AG08395 (cell line): ENCODE data around the gene HVCN1.
"Not testable (repeated sequence)": the region's sequence is repeated elsewhere in the genome, so short reads cannot be mapped to it uniquely, and the experiment has no call there.

Source experiments
- DNase-seq: peaks from one replicate; pipeline ENCODE4 v3.0.0; 2012; ENCODE audit warnings: mixed read lengths, low spot score

HVCN1 gene

DNA sequence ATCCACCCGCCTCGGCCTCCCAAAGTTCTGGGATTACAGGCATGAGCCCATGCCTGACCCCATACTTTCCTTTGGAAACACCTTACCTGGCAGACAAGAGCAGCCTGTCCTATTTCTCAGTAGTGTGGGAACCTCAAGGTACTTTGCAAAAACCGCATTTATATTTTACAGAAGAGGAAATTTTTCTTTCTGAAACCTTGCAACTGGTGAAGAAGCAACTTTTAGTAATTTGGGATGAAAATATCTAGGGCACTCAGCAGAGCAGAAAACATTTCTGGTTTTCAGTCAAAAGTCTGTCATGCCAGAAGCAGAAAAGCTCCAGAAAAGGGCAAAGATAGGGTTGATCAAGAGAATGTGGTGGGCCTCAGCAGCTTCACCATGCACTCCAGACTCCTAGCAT is 21.2 kb downstream of the HVCN1 start:
- DNase-seq: no peak

DNA sequence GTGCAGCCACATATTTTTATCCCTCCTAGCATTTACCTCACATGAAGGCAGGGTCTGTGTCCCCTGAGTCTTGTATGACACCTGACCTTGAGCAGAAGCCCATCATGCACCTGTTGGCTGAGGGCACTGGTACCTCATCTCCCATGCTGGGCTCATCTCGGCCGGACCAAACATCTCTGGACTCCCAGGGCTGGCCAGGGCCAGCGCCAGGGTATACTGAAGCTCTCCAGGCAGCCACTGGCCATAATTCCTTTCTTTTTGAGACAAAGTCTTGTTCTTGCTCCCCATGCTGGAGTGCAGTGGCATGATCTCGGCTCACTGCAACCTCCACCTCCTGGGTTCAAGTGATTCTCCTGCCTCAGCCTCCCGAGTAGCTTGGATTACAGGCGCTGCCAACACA is 22.0 kb downstream of the HVCN1 start:
- no peak for DNase-seq

GRCh38 chr12:110661337-110661972 is 27.5 kb downstream of the HVCN1 start:
- no peak for DNase-seq

- DNase-seq: no peak
These were observed 30.0 kb downstream of the HVCN1 start for GRCh38 chr12:110658878-110659277.

GRCh38 chr12:110658242-110658641 is 30.7 kb downstream of the HVCN1 start:
- no peak for DNase-seq

- DNase-seq: no peak
These were observed 31.2 kb downstream of the HVCN1 start for GRCh38 chr12:110657747-110658146.

GRCh38 chr12:110656071-110656655 is 32.8 kb downstream of the HVCN1 start:
- no peak for DNase-seq

DNA sequence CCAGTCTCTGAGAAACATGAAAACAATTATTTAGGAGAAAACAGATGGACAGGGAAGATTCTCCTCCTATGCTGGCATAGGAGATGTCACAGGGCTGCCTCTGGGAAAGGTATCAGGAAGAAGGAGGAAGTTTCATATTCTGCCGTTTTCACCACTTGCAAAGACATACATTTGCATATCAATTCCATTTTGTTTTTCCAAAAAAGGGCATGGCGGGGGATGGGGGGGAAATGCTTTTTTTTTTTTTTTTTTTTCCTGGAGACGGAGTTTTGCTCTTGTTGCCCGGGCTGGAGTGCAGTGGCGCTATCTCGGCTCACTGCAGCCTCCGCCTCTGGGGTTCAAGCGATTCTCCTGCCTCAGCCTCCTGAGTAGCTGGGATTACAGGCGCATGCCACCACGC is 34.7 kb downstream of the HVCN1 start:
- not testable (repeated sequence) for DNase-seq

GRCh38 chr12:110649341-110649847 is 39.5 kb downstream of the HVCN1 start:
- no peak for DNase-seq

GRCh38 chr12:110647631-110648040 is 41.3 kb downstream of the HVCN1 start:
- DNase-seq: no peak

DNA sequence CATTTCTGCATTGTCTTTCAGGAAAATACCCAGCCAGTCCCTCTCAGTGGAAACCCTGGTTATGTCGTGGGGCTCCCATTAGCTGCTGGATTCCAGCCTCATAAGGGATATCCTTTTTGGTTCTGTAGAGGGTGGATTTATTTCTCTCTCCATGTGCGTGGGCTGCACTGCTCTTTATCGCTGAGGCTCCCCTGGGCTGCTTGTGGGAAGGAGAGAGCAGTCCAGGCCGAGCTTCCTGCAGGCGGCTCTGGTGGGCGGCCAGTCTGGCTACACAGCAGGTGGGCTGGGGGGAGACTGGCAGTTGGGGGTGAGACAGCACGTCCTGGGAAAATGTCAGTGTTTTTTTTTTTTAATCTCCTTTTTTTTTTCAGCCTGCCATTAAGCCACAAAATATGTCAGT is 47.4 kb downstream of the HVCN1 start:
- no peak for DNase-seq

DNA sequence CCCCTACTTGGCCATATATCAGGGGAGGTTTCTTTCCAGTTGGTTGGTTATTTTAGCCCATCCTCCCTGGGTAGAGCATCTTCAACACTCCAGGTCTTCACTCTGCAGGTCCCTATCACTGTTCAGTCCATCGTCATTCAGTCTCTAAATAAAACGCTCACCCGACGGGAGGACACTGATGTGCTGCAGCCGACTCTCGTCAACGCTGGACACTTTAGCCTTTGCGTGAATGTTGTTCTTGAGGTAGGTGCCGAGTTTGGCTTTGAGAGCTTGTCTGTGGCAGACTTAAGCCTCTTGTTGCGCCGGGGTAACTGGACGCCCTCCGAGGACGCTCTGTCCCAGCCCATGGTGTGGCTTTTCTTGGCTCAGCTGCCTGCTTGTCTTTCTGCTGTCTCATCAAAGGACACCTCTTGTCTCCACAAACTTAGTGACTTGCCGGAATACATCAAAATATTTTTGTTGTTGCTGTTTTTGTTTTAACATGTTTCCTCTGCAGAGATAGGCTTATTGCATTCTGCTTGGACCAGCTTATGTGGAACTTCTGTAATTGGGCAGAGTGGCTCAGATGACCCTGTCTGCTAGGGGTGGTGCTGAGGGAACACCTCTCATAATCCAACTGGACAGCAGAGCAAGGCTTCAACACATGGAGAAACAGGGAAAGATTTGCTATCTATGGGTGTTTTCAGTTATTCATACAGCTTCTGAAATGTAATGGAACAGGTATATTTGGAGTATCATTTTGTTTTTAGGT is 48.5 kb downstream of the HVCN1 start:
- no peak for DNase-seq

DNA sequence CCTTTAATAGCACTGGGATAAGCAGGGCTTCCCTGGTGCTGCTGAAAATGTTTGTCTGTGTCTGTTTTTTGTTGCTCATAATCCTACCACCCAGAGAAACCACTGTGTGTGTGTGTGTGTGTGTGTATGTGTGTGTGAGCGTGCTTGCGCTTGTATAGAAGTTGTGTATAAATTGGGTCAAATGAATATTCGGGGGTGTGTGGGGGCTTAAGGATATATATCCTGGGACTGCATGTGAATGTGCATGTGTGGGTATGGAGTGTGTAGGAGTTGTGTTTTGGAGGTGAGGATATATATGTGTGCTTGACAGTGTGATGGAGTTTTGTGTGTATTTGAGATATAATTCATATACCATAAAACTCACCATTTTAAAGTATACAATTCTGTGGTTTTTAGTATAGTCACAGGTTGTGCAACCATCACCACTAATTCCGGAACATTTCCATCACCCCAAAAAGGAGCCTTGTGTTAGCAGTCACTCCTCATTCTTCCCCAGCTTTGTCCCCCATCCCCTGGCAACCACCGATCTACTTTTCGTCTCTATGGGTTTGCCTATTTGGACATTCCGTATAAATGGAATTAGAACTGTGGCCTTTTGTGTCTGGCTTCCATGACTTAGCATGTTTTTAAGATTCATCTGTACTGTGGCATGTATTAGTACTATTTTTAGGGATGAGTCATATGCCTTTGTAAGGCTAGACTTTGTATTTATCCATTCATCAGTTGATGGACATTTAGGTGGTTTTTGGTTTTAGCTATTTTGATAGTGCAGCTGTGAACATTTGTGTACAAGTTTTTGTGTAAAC is 49.4 kb downstream of the HVCN1 start:
- DNase-seq: peak; percentile 44

DNA sequence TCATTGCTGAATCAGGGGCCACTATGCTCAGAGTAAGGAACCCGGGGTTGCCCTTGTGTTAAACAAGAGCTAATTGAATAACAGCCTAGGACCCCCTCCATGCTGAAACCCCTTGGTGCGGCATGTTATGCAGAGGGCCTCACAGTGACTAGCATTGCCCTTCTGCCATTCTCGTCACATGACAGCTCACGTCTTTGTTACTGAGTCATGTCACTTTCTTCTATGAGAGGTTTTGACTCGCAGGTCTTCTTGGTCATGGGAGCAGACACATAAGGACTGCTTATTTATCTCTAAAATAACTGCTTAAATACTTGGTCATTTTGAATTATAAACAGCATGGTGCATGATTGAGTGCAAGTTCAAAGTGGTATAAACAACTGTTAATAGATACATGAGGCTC is 50.1 kb downstream of the HVCN1 start:
- no peak for DNase-seq

- no peak for DNase-seq
These were observed 51.0 kb downstream of the HVCN1 start for GRCh38 chr12:110637869-110638441.

DNA sequence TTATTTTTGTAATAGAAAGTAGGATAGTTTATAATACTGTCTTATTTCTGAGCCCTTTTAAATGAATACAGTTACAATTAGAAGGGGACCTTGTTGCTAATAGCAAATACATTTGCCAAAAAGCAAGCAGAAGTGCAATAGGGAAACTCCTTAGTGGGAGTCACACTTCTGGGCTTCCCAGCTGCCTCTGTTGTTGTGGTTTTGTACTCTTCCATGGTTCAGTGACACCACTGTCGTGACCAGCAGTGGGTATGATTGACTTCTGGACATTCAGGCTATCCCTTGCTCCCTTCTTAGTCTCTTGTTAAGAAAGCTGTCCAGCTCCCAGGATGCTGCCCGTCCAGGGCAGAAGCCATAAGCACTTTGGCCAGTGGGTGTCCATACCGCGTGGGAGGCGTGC is 52.4 kb downstream of the HVCN1 start:
- no peak for DNase-seq

GRCh38 chr12:110635055-110635454 is 53.9 kb downstream of the HVCN1 start:
- no peak for DNase-seq

GRCh38 chr12:110627500-110628195 is 61.3 kb downstream of the HVCN1 start:
- DNase-seq: no peak

GRCh38 chr12:110622582-110622981 is 66.3 kb downstream of the HVCN1 start:
- no peak for DNase-seq

- no peak for DNase-seq
These were observed 69.4 kb downstream of the HVCN1 start for GRCh38 chr12:110619534-110619953.

DNA sequence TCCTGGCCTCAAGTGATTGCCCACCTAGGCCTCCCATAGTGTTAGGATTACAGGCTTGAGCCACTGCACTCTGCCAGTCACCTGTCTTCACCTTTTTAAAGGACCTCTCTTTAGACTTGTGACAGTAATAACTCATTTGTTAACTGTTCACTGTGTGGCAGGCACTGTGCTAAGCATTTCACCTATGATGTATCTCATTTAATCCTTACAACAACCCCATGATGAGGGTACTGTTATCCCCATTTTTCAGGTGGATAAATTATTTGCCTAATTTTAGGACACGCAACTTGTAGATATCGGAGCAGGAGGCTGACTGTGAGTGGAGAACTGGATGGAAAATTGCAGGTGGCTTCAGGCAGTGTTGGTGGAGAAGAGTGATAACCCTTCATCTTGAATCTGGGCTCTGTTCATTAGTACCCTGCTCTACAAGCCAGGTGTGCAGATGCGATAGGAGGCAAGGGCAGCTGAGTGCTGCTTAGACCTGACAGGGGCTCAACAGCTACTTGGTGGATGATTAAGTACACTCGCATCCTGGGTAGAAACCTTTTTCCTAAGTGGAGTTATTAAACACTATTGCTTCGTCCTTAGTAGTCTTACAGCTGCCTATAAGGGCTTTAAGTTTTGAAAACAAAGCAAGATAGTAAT is 72.3 kb downstream of the HVCN1 start:
- no peak for DNase-seq
